Measurements from ENCODE around the gene WWOX.

Gene WWOX

GRCh38 chr16:78180349-78180748, 80.9 kb downstream of the WWOX start:
- in situ Hi-C loops (cut with MboI; ENCODE audit: low pct_unique_long_range_greater_than_20kb, low sequenced_read_pairs) = no loop called here

GRCh38 chr16:78183437-78184237, 84.2 kb downstream of the WWOX start:
- in situ Hi-C loops (cut with MboI; ENCODE audit: low pct_unique_long_range_greater_than_20kb, low sequenced_read_pairs) = no loop called here
- no peak for DNase-seq

More at GRCh38 chr16:78180349-78180748, 80.9 kb downstream of the WWOX start:
- DNase-seq = no peak

- in situ Hi-C loops (cut with MboI; ENCODE audit: low pct_unique_long_range_greater_than_20kb, low sequenced_read_pairs) = no loop called here
- DNase-seq = no peak
Observed at GRCh38 chr16:78184238-78185183, 85.1 kb downstream of the WWOX start.

GRCh38 chr16:78189121-78189520, 89.7 kb downstream of the WWOX start:
- DNase-seq = no peak
- in situ Hi-C loops (cut with MboI; ENCODE audit: low pct_unique_long_range_greater_than_20kb, low sequenced_read_pairs) = no loop called here

- in situ Hi-C loops (cut with MboI; ENCODE audit: low pct_unique_long_range_greater_than_20kb, low sequenced_read_pairs) = no loop called here
- DNase-seq = peak; percentile 7
Observed at GRCh38 chr16:78192734-78193488, 93.5 kb downstream of the WWOX start.

- in situ Hi-C loops (cut with MboI; ENCODE audit: low pct_unique_long_range_greater_than_20kb, low sequenced_read_pairs) = no loop called here
- DNase-seq = no peak
Observed at GRCh38 chr16:78194948-78195347, 95.5 kb downstream of the WWOX start.

GRCh38 chr16:78195797-78196196, 96.3 kb downstream of the WWOX start:
- in situ Hi-C loops (cut with MboI; ENCODE audit: low pct_unique_long_range_greater_than_20kb, low sequenced_read_pairs) = no loop called here
- peak; percentile 16 for DNase-seq

- DNase-seq = no peak
- in situ Hi-C loops (cut with MboI; ENCODE audit: low pct_unique_long_range_greater_than_20kb, low sequenced_read_pairs) = no loop called here
Observed at GRCh38 chr16:78196502-78196901, 97.0 kb downstream of the WWOX start.

GRCh38 chr16:78198288-78198687, 98.8 kb downstream of the WWOX start:
- in situ Hi-C loops (cut with MboI; ENCODE audit: low pct_unique_long_range_greater_than_20kb, low sequenced_read_pairs) = no loop called here
- no peak for DNase-seq

- in situ Hi-C loops (cut with MboI; ENCODE audit: low pct_unique_long_range_greater_than_20kb, low sequenced_read_pairs) = no loop called here
- no peak for DNase-seq
Observed at GRCh38 chr16:78199325-78200022, 100.0 kb downstream of the WWOX start.

- DNase-seq = no peak
- in situ Hi-C loops (cut with MboI; ENCODE audit: low pct_unique_long_range_greater_than_20kb, low sequenced_read_pairs) = no loop called here
Observed at GRCh38 chr16:78200023-78200389, 100.6 kb downstream of the WWOX start.

GRCh38 chr16:78200623-78201096, 101.2 kb downstream of the WWOX start:
- in situ Hi-C loops (cut with MboI; ENCODE audit: low pct_unique_long_range_greater_than_20kb, low sequenced_read_pairs) = no loop called here
- DNase-seq = no peak

- no peak for DNase-seq
- in situ Hi-C loops (cut with MboI; ENCODE audit: low pct_unique_long_range_greater_than_20kb, low sequenced_read_pairs) = no loop called here
Observed at GRCh38 chr16:78205506-78205905, 106.1 kb downstream of the WWOX start.

GRCh38 chr16:78206623-78207223, 107.3 kb downstream of the WWOX start:
- no peak for DNase-seq

GRCh38 chr16:78209951-78210661, 110.7 kb downstream of the WWOX start:
- in situ Hi-C loops (cut with MboI; ENCODE audit: low pct_unique_long_range_greater_than_20kb, low sequenced_read_pairs) = no loop called here
- no peak for DNase-seq

More at GRCh38 chr16:78206623-78207223, 107.3 kb downstream of the WWOX start:
- in situ Hi-C loops (cut with MboI; ENCODE audit: low pct_unique_long_range_greater_than_20kb, low sequenced_read_pairs) = no loop called here

GRCh38 chr16:78211020-78211599, 111.7 kb downstream of the WWOX start:
- in situ Hi-C loops (cut with MboI; ENCODE audit: low pct_unique_long_range_greater_than_20kb, low sequenced_read_pairs) = no loop called here
- no peak for DNase-seq

GRCh38 chr16:78211946-78212345, 112.5 kb downstream of the WWOX start:
- DNase-seq = no peak
- in situ Hi-C loops (cut with MboI; ENCODE audit: low pct_unique_long_range_greater_than_20kb, low sequenced_read_pairs) = no loop called here
